HG03354 (cell line): ENCODE measurements around the gene SLC4A4.
A peak's percentile ranks its signal among the peaks of the same experiment; 100 is the strongest.

ENCODE experiments used
- ATAC-seq: cut with Tn5 transposase; IDR thresholded peaks from one replicate; pipeline ENCODE4 v1.9.1; 2021; ENCODE audit warnings: mild to moderate bottlenecking; ENCODE audit not compliant: unreplicated experiment, poor library complexity, severe bottlenecking

The SLC4A4 gene

DNA sequence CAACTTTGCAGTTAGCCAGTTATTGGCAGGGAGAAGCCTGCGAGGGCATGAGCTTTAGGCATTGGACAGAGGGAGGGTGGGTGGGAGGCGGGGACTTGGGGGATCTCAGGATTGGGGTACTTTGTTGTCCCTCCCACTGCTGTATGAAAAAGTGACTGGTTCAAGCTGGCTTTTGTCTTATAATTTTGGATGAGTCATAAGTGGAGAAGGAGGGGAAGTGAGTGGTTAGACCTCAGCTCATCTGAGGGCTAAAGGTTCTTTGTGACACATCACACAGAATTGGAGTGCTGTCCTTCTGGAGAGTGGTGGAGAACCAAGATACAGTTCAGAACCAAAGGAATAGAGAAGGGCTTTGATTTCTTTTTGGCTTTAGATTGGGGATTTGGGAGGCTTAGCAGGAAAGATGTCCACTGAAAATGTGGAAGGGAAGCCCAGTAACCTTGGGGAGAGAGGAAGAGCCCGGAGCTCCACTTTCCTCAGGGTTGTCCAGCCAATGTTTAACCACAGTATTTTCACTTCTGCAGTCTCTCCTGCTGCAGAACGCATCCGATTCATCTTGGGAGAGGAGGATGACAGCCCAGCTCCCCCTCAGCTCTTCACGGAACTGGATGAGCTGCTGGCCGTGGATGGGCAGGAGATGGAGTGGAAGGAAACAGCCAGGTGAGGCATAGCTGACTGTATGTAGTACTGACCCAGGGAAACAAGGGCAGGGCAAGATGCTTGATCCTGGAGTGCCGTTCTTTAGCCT, at the start of gene SLC4A4:
SLC4A4 (plus strand) TSS at position 175 of the 748 bp plus-strand sequence.
- ATAC-seq = peak; percentile 100

DNA sequence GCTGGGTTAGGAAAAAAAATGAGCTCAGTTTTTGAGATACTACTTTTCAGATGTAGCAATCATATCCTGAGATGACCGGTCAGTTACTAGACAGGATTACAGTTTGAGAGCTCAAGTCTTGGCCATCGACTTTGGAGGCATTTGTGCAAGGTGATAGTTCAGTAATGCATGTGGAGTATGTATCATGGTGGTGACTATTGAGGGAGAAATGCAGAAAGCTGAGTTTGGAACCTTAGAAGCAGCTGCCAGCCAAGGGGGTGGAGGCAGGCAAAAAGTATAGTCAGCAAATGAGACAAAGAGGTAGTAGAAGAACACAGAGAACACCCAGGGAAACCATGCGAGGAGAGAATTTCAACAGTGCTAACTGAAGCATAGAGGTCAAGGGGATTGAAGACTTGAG, 48.7 kb upstream of the SLC4A4 start:
- ATAC-seq = no peak

DNA sequence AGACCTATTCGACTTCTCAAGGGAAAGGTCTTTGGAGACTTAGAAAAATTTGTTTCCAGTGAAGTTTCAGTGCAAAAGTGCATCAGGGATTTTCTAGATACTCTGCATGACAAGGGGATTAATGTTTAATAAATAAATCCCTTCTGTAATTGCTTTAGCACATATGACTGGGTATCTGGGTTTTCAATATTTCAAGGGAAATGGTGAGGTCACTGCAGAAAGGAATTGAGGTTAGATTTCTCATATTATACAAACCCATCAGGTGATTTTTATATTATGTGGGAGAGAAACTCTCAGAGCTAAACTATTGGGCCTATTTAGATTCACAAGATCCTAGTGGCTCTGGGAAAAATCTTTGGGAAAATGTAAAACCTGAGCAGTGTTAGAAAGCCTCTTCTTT, 48.3 kb upstream of the SLC4A4 start:
- no peak for ATAC-seq

DNA sequence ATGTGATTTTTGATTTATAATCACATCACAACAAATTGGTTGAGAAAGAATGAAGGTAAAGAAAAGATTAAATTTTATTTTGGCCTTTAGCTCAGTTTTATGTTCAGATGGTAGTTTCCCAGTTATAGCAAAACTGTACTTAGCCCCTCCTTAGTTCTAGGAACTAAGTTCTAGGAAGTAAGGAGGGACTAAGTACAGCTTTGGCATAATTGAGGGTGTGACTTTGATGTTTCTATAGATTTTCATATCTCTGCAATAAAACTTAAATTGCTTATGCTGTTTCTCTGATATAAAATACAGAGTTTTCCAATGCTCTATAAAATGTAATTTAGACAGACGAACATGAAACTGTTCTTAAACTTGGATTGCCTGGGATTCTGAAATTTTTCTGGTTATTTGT, 46.6 kb upstream of the SLC4A4 start:
- ATAC-seq = no peak

DNA sequence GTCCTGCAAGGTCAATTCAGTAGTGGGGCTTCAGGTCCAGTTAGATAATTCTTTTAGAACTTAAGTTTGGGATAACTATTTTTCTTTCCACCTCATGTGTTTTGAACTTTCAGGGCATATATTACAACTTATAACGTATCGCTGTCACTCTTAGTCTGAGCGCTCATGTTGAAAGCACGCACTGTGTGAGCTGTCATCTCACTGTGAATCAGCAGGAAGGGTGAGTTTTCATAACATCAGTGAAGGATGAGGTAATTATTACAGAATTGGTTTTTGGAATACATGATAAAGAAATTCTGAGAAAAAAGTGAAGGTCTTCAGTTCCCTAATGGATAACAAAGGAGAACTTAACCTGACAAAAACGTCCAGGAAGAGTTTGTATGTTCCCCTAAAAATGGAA, 45.1 kb upstream of the SLC4A4 start:
- ATAC-seq = no peak

DNA sequence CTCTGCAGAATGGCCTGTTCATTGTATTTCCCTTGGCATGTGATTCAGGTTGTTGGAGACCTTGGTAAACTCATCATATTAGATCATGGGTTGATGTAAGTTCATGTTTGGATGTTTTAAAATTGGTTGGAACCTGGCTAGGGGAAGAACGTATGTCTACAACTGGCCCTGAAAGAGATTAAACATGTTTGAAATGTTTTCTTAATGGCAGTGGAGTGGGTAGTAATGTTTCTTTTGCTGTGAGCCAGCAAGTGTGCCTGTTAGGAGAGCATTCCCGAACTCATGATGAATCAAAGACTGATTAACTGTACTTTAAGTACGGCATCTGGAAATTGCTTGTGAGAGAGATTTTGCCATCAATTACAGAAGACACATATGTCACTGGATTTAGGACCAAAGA, 44.5 kb upstream of the SLC4A4 start:
- no peak for ATAC-seq

DNA sequence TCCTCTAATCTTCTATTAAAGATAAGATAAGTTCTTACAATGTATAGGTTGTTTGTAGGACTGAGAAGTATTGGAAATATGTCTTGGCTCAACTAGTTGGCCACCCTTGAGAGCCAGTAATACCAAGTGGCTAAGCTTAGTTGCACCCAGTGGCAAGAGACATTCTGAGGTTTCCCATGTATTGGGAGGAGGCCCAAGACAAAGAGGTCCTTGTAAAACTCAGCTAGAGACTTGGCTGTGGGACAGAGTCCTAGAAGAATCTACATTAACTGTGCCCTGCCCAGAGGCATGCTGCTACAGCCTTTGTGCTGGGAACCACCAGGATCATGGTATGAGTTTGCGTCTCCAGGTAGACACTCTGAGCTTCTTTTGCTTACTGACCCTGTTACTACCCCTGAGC, 41.9 kb upstream of the SLC4A4 start:
- no peak for ATAC-seq

DNA sequence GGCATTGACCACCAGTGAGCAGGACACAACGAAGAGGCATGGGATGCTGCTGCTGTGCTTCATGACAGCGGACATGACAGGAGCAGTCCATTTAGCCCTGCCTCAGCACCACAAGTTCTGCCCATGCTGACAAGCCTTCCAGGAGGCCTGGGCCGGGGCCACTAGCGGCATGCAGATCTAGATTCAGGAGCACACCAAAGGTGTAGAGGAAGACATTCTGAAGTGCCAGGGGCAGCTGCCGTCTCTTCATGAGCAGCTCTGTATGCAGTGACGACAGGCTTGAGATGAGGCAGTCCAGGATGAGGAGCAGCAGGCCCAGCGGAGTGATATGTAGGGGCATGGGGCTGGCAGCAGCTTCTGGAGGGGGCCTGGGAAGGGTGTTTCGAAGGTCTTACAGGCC, 38.5 kb upstream of the SLC4A4 start:
- no peak for ATAC-seq

DNA sequence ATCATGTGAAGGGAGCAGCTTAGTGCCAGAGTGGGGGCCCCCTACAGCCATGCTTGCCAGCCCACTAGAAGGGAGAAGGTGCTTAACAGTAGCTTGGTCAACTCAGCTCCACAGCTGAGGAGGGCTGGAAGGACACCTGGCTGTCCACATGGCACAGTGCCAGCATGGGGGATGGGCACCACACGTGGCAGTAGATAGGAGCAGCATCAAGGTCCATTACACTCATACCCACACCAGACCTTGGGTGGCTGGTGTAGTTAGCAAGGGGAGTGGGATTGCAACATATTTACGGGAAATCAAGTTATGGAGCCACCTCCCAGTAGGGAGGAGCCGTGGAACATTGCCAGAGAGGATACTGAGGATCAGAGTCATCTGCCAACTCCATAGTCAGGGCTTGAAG, 37.9 kb upstream of the SLC4A4 start:
- ATAC-seq = no peak

DNA sequence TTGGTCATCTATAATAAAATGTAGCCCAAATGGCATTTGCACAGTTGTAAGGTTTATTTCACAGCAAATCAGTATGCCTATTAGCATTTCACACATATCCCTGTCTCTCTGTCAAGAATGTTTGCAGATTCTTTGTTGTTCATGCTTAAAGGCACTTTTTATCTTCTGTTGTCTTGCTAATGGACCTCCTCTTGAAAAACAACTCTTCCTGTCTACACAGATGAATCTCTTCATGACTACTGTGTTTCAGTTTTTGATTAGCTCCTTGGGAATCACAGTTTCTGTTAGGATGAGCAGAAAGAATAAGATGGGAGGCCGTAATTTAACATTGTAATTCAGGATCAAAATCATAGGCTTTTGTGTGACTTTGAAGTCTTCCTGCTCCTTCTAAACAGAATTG, 35.5 kb upstream of the SLC4A4 start:
- ATAC-seq = no peak

DNA sequence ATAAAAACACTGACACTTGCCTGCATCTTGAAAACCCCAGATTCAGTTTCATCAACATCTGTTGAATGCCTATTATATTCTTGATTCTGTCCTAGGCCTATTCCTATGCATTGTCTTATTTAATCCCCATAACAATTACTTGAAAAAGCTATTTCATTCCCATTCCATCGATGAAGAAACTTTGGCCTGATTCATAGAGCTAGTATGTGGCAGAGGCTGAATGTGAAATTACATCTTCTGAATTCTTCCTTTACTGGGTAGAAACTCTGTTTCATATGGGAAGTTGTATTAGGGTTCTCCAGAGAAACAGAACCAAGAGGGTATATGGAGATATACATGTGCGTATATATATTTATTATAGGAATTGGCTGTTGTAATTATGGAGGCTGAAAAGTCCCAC, 35.0 kb upstream of the SLC4A4 start:
- ATAC-seq = no peak

DNA sequence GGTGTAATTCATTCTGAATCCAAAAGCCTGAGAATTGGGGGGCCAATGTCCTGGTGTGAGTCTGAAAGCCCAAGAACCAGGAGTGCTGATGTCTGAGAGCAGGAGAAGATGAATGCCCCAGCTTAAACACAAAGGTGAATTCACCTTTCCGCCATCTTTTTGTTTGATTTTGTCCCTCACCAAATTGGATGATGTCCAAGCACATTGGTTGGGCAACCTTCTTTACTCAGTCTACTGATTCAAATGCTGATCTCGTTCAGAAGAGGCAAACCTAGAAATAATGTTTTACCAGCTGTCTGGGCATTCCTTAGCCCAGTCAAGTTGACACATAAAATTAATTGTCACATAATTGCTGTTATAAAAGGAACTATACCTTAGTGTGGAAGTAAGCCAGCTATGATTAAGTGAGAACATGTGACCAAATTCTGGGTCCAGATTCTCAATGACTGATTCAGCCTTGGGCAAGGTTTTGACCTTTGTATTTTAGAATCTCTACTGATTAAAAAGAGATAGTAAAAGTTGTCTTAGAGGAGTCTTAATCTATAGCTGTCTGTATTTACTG, 34.5 kb upstream of the SLC4A4 start:
- ATAC-seq = no peak

DNA sequence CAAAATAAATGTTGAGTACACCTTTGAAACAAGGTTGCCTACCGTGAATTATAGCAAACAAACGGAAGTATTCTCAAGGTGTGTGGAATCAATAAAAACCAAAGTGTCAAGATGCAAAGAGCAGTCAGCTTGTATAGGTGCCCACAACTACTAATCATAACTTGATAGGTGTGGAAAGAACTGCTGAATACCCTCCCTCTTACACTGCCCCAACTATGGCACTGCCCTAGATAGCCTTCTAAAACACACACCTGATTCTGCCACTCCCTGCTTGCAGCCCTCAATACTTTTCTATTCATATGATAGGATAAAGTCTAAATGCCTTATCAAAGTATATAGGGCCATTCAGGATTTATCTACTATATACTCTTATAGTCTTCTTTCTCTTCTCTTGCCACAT, 31.1 kb upstream of the SLC4A4 start:
- no peak for ATAC-seq

DNA sequence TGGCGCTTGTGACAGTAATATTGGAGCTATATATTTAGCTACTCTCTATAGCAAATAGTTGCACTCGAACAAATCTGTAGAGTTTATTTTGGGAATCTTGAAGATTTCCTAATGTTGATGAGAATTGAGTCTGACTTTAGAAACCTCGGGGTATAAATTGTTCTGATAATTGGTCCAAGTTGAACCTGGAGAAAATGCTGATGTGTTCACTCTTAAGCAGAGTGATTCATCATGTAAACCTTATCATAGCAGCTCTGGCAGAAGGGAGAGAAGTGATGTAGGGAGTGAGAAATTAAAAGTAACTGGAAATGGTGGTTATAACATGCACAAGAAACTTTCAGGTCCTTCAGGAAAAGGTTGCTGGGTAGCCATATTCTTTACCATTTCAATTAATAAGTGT, 16.4 kb upstream of the SLC4A4 start:
- ATAC-seq = no peak

DNA sequence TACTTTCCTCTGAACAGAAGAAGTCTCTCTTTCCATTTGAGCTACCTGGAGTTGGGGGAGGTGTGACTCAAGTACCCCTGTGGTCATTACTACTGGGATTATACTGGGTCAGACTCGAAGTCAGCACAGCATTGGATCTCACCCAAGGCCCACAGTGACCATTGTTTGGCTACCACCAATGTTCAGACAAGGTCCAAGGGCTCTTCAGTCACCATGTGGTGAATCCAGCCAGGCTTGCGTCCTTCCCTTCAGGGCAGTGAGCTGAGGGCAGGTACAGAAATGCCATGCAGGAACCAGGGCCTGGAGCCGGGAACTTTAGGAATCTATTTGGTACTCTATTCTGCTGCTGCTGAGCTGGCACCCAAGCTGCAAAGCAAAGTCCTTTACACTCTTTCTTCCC, 5.5 kb upstream of the SLC4A4 start:
- ATAC-seq = no peak

DNA sequence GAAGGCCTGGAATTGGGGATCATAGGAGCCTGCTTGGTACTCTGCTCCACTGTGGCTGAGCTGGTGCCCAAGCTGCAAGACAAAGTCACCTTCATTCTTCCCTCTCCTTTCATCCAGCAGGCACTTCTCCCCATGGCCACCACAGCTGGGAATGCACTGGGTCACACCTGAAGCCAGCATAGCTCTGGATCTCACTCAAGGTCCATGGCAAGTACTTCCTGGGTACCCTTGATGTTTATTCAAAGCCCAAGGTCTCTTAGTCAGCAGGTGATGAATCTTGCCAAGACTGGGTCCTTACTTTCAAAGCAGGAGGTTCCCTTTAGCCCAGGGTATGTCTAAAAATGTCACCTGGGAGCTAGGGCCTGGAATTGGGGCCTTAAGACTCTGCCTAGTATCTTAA, 4.9 kb upstream of the SLC4A4 start:
- no peak for ATAC-seq

DNA sequence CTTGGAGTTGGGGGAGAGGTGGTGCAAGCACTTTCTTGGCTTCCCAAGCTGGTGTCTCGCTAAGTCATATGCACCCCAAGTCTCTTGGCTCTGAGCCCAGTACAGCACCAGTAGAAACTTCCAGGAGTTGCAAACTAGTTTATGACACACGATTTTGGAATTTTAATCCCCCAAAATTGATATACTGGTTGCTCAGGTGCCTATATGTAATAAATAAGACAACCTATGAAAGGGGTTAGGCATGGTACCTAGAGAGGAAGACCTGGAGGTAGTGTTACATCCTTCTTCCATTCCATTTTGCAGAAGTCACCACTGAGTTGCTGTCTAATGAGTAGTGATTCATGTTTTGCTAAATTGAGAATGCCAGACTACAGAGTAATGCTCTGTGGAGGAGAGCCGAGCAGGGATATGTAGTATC, 4.3 kb upstream of the SLC4A4 start:
- no peak for ATAC-seq

DNA sequence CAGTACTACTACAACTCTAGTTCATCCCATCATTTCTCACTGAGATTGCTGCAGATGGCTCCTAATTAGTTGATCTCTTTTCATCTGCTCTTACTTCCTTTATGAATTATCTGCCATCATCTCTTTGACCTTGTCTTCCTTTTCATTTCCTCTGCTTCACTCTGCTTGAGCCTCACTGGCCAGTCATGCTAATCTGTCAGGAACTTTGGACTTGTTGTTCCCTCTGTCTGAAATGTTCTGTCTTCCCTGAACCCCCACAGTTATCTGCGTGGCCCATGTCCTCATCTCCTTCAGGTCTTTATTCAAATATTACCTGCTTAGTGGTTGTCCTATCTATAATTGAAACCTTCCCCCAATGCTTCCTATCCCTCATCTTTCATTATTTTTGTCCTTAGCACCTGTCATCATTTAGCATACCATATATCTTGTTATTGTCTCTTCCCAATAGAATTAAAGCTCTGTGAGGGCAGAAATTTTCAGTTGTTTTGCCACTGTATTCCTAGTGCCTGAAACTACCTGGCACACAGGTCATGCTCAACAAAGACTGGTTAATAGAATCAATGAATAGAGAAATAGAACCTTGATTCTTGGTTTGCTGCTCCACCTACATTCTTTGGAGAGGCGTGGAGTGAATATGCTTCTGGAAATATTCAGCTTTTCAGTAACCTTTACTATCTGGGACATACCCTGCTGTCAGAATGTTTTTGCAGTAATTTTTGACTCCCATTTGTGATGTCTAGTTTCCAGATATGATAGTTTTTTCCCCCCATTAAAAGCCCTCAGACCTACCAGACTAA, 5.0 kb downstream of the SLC4A4 start:
- ATAC-seq = no peak

DNA sequence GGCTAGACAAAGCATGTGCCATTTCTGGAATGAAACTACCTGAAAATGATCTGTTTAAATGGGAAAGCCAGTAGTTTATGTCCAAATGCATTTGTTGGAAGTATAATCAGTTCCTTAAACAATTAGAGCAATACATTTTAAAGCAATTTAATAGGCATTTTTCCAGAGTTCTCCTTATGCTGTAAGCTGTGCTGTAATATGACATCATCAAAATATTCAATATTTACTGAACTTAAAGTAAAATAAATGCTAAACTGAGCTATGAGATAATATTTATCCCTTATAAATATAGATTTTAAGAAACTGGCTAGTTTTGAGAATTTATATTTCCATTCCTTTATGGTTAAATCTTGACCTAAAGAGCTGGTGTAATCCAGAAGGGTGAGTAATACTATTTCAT, 7.9 kb downstream of the SLC4A4 start:
- ATAC-seq = no peak

DNA sequence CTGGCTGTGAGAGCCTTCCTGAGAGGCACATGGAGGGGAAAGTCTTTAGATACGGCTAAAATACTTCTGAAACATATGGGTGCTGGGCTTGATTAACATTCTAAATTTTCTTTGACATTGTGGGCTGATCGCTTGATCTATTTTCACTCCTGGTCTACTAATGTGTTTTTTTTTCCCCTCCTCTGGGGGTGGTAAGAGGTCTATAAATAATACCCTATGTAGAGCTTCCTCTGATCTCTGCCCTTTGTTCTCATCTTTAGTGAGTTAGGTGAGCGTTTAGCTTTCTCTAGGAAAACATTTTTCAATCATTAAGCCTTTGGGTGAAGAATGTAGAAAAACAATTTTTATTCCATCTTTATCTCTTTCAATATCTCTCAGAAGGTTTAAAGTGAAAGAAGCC, 9.8 kb downstream of the SLC4A4 start:
- no peak for ATAC-seq

DNA sequence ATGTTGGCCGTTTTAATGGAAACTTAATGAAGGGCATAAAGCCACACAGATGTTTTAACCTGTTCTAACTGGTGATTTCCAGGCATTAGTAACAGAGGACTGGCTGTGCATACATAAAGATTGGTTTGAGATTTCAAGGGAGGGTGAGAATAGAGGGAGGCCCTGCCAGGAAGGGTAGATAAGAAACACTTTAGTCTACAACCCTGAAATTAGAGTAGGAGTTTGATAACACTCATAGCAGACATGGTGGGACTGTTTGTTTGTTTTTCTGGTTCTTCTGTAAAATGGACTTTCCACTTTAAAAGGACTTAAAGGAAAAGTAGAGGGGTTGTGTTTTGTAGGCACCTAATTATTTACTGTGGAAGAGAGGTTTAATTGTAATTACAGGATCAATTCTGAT, 16.2 kb downstream of the SLC4A4 start:
- no peak for ATAC-seq
